Tibial nerve (tissue), 3 donors: ENCODE data around the gene ASCL4.

ENCODE experiments used
- CTCF ChIP-seq, 5 experiments: fragments of 200-600 bp in 3 of 5; fragments of 450-650 bp in 2 of 5; sonication (generic) in 3 of 5; IDR thresholded peaks; one replicate each; pipeline ENCODE4 v1.5.1; 2016 to 2019; ENCODE audit warnings: antibody characterized with exemption in 5 of 5, mild to moderate bottlenecking in 3 of 5, moderate library complexity in 2 of 5
- POLR2A ChIP-seq, 2 donors: fragments of 450-650 bp; IDR thresholded peaks; one replicate each; pipeline ENCODE4 v1.6.1; 2017; ENCODE audit warnings: antibody characterized with exemption in 2 of 2, mild to moderate bottlenecking in 2 of 2, moderate library complexity in 2 of 2

- no peak for TF ChIP-seq CTCF (IDR thresholded peaks at IDR 0.05)
- TF ChIP-seq POLR2A (IDR thresholded peaks at IDR 0.05): no peak
These were observed 5.8 kb downstream of the ASCL4 start for GRCh38 chr12:107780298-107780697.
